Endothelial cell of umbilical vein (primary cell): ENCODE data around the gene COPE.

Experiments used
- CTCF ChIP-seq, 2 donors: IDR thresholded peaks; 1 replicate in 1 of 2; 2 replicates in 1 of 2; pipeline ENCODE4 v1.5.1; 2011; ENCODE audit warnings: low read length in 2 of 2, mild to moderate bottlenecking in 2 of 2, moderate library complexity in 2 of 2, control low read depth in 1 of 2, inconsistent platforms in 1 of 2, low read depth in 1 of 2; ENCODE audit not compliant: insufficient read depth in 1 of 2; ENCODE audit errors: extremely low read depth in 1 of 2
- EZH2 ChIP-seq: IDR thresholded peaks from 2 replicates; pipeline ENCODE4 v1.6.1; 2012; ENCODE audit warnings: borderline replicate concordance, low read depth, mild to moderate bottlenecking, moderate library complexity, low read length, inconsistent platforms; ENCODE audit not compliant: severe bottlenecking
- POLR2A ChIP-seq: IDR thresholded peaks from 2 replicates; pipeline ENCODE4 v1.6.1; 2012; ENCODE audit warnings: low read depth, mild to moderate bottlenecking, control low read depth, low read length

GRCh38 chr19:18857223-18857622 lies 62.0 kb downstream of the COPE start:
- no peak for TF ChIP-seq CTCF (IDR thresholded peaks at IDR 0.05; ENCODE audit: extremely low read depth in 1 of 2, insufficient read depth in 1 of 2, low read depth in 1 of 2, low read length in 2 of 2)
- TF ChIP-seq POLR2A = no peak
- TF ChIP-seq EZH2 = no peak
